Fibroblast of villous mesenchyme (primary cell): ENCODE data around the gene MTARC2. TPM values are rescaled to one million over a fixed set of nuclear protein-coding genes. Genes with fewer than 3 reads are reported as not detected.

Experiments used
- DNase-seq: peaks from one replicate; pipeline ENCODE4 v3.0.0-alpha.2; 2010; ENCODE audit warnings: low read depth
- H3K4me3 ChIP-seq: 2 replicates; pipeline ENCODE4 v1.5.1; 2011; ENCODE audit warnings: low read depth, mild to moderate bottlenecking, low read length
- CTCF ChIP-seq: IDR thresholded peaks from 2 replicates; pipeline ENCODE4 v1.5.1; 2012; ENCODE audit warnings: low read depth, mild to moderate bottlenecking, low read length; ENCODE audit not compliant: insufficient read depth
- total RNA-seq: library from RNA; depleted of rRNA; stranded (reverse); fragments of >200 nt; gene quantifications from 2 replicates; pipeline ENCODE4 v1.2.3, GENCODE V29; 2012

The MTARC2 gene
- total RNA-seq, 1 donor = 2.2 TPM

- TF ChIP-seq CTCF = no peak
- DNase-seq = no peak
- no peak overlapping the region for H3K4me3 ChIP-seq
Measured at GRCh38 chr1:220828950-220829586, 80.9 kb downstream of the MTARC2 start.

- no peak overlapping the region for H3K4me3 ChIP-seq
- DNase-seq = no peak
- no peak for TF ChIP-seq CTCF
Measured at GRCh38 chr1:220833436-220833835, 85.3 kb downstream of the MTARC2 start.

Other genes with a start within 250 kb of the MTARC2 start
- gene MARK1, start 220.2 kb upstream of the MTARC2 start, total RNA-seq = 0.86 and 1.6 TPM in 2 replicates
- gene C1orf115, start 58.0 kb upstream of the MTARC2 start, total RNA-seq = 3.5 and 4.5 TPM in 2 replicates
- gene MTARC1, start 38.6 kb downstream of the MTARC2 start, total RNA-seq = 1.7 and 2.3 TPM in 2 replicates
- 8.7 and 19.9 TPM in 2 replicates for gene HLX, start 131.1 kb downstream of the MTARC2 start, total RNA-seq